HCT116 (cell line): ENCODE measurements around the gene SLC22A23. TPM values are rescaled to one million over a fixed set of nuclear protein-coding genes. Genes with fewer than 3 reads are reported as not detected.

ENCODE experiments used
- ATAC-seq: fragments of 200-7000 bp; cut with Tn5 transposase; 2 replicates; pipeline ENCODE4 v1.9.1; 2020; ENCODE audit warnings: mild to moderate bottlenecking, moderate library complexity
- BruUV-seq: library from RNA; stranded (reverse); fragments of 400-500 nt; replicated peaks from 2 replicates; lab custom pipeline; 2021; lab: Mats Ljungman, UMichigan
- CTCF ChIA-PET: fragments of 300-600 bp; sonication (Branson Sonifier 250); formaldehyde crosslinking; loops from one replicate; lab custom pipeline; 2021; ENCODE audit warnings: antibody characterized with exemption; lab: Charles Lee
- POLR2A ChIA-PET: fragments of 300-600, 350-600 bp; sonication (Branson Sonifier 250); formaldehyde crosslinking; loops from one replicate; lab custom pipeline; 2021; ENCODE audit warnings: antibody characterized with exemption; lab: Charles Lee
- RAD21 ChIA-PET, 2 experiments: fragments of 300-600 bp; sonication (Branson Sonifier 250); formaldehyde crosslinking; loops; one replicate each; lab custom pipeline; 2023; ENCODE audit warnings: low total read pairs in 2 of 2; ENCODE audit not compliant: uncharacterized antibody in 2 of 2, unreplicated experiment in 2 of 2, low non-redundant PET in 1 of 2; lab: Charles Lee
- DNase-seq: peaks from one replicate; pipeline ENCODE4 v3.0.0-alpha.2; 2010; ENCODE audit warnings: low read depth, low spot score
- H2AFZ ChIP-seq: fragments of 200-600 bp; shearing (Covaris generic), sonication (generic); 2 replicates; pipeline ENCODE4 v1.6.1; 2017; ENCODE audit warnings: low read depth, mixed run types, mixed read lengths, antibody characterized with exemption, low read length; ENCODE audit not compliant: poor library complexity, severe bottlenecking
- H3K27ac ChIP-seq: 2 replicates; pipeline ENCODE4 v1.5.1; 2012; ENCODE audit warnings: low read depth, low read length
- H3K27me3 ChIP-seq: fragments of 200-600 bp; sonication (generic); 2 replicates; pipeline ENCODE4 v1.6.1; 2016; ENCODE audit warnings: mixed run types, low read length, mixed read lengths; ENCODE audit not compliant: insufficient read depth
- H3K36me3 ChIP-seq, 2 experiments: fragments of 200-500 bp in 1 of 2; fragments of 200-600 bp in 1 of 2; sonication (Bioruptor generic) in 1 of 2; sonication (generic) in 1 of 2; 2 replicates each; pipeline versions ENCODE4 v1.5.1 to v1.6.1; 2014 to 2016; ENCODE audit warnings: low read length in 2 of 2, inconsistent platforms in 1 of 2, mixed read lengths in 1 of 2, mixed run types in 1 of 2; ENCODE audit not compliant: insufficient read depth in 2 of 2, control insufficient read depth in 1 of 2
- H3K4me1 ChIP-seq, 2 experiments: fragments of 200-600 bp in 1 of 2; sonication (generic) in 1 of 2; 2 replicates each; pipeline versions ENCODE4 v1.5.1 to v1.6.1; 2012 to 2017; ENCODE audit warnings: low read length in 2 of 2, inconsistent platforms in 1 of 2, mild to moderate bottlenecking in 1 of 2, mixed read lengths in 1 of 2, mixed run types in 1 of 2, moderate library complexity in 1 of 2; ENCODE audit not compliant: insufficient read depth in 2 of 2, control insufficient read depth in 1 of 2
- H3K4me2 ChIP-seq: fragments of 200-600 bp; sonication (generic); 2 replicates; pipeline ENCODE4 v1.6.1; 2017; ENCODE audit warnings: mixed run types, low read length, mixed read lengths
- H3K4me3 ChIP-seq, 2 experiments: fragments of 200-600 bp in 1 of 2; sonication (generic) in 1 of 2; replicated peaks in 1 of 2; 2 replicates each; pipeline ENCODE4 v1.5.1; 2011 to 2016; ENCODE audit warnings: low read length in 2 of 2, control low read depth in 1 of 2, low read depth in 1 of 2, mild to moderate bottlenecking in 1 of 2, mixed read lengths in 1 of 2, mixed run types in 1 of 2
- H3K79me2 ChIP-seq: fragments of 200-600 bp; sonication (generic); 2 replicates; pipeline ENCODE4 v1.6.1; 2017; ENCODE audit warnings: mild to moderate bottlenecking, mixed run types, low read length, moderate library complexity, mixed read lengths; ENCODE audit not compliant: insufficient read depth
- H3K9ac ChIP-seq: fragments of 200-600 bp; sonication (generic); 2 replicates; pipeline ENCODE4 v1.6.1; 2016; ENCODE audit warnings: low read length, mixed read lengths
- H3K9me2 ChIP-seq: fragments of 200-600 bp; sonication (generic), shearing (Covaris generic); 2 replicates; pipeline ENCODE4 v1.6.1; 2017; ENCODE audit warnings: mixed run types, mild to moderate bottlenecking, moderate library complexity; ENCODE audit not compliant: insufficient read depth
- H3K9me3 ChIP-seq, 2 experiments: fragments of 200-500 bp in 1 of 2; fragments of 200-600 bp in 1 of 2; sonication (Bioruptor generic) in 1 of 2; sonication (generic) in 1 of 2; 2 replicates each; pipeline ENCODE4 v1.6.1; 2014 to 2017; ENCODE audit warnings: low read length in 2 of 2, mixed read lengths in 2 of 2, inconsistent platforms in 1 of 2, low read depth in 1 of 2, mild to moderate bottlenecking in 1 of 2, mixed run types in 1 of 2, moderate library complexity in 1 of 2; ENCODE audit not compliant: control insufficient read depth in 1 of 2, insufficient read depth in 1 of 2
- H4K20me1 ChIP-seq: fragments of 200-600 bp; sonication (generic), shearing (Covaris generic); 2 replicates; pipeline ENCODE4 v1.6.1; 2017; ENCODE audit warnings: mixed run types, mild to moderate bottlenecking, moderate library complexity; ENCODE audit not compliant: insufficient read depth
- EZH2phosphoT487 ChIP-seq: fragments of 200-600 bp; IDR thresholded peaks from 2 replicates; pipeline ENCODE4 v1.6.1; 2018; ENCODE audit warnings: antibody characterized with exemption, borderline replicate concordance
- RAD21 ChIP-seq: IDR thresholded peaks from 2 replicates; pipeline ENCODE4 v1.6.1; 2012; ENCODE audit warnings: low read depth, mild to moderate bottlenecking
- SP1 ChIP-seq: IDR thresholded peaks from 2 replicates; pipeline ENCODE4 v1.6.1; 2012; ENCODE audit warnings: low read depth
- intact Hi-C: fragments of 100-400 bp; cut with micrococcal nuclease; formaldehyde crosslinking; loops from 2 replicates; pipeline ENCODE4 v1.10.0; 2022
- total RNA-seq: library from RNA; stranded (reverse); gene quantifications from one replicate; pipeline ENCODE4 v1.2.1, GENCODE V29; 2021; ENCODE audit not compliant: unreplicated experiment

The SLC22A23 gene
- total RNA-seq, 1 experiment from 2014 or later, result 11.5 TPM

GRCh38 chr6:3280091-3280490 is 176.8 kb downstream of the SLC22A23 start:
- Histone ChIP-seq H3K9ac (no peak overlapping the region), H3K9me3 (no peaks in the 10 kb centered on the region), H3K27ac (no peak overlapping the region), H2AFZ (no peak overlapping the region), H3K4me3 (no peak overlapping the region), H3K9me2 (no peaks in the 10 kb centered on the region), H4K20me1 (no peaks in the 10 kb centered on the region), H3K79me2 (no peaks in the 10 kb centered on the region), H3K27me3 (no peaks in the 10 kb centered on the region), H3K36me3 (no peaks in the 10 kb centered on the region), H3K4me2 (no peak overlapping the region), H3K4me1 (no peaks in the 10 kb centered on the region)
- ChIA-PET RAD21 (interaction anchor here in 1 of 2 experiments (0.6 kb wide), 1 partner anchor 153 kb away, joined by 3 read pairs; no protein-coding TSS in a partner anchor), CTCF (interaction anchor here (0.7 to 1.6 kb wide), 7 partner anchors 57 to 652 kb away, joined by 3 to 22 read pairs (median 3); no protein-coding TSS in a partner anchor), POLR2A (no interaction called here)
- DNase-seq (no peak), ATAC-seq (0 out of 2 replicates have a peak, but pooled peaks have one; percentile 21)
- no peak for TF ChIP-seq SP1
- no TSS peak for BruUV-seq
- intact Hi-C loops, result no loop called here

DNA sequence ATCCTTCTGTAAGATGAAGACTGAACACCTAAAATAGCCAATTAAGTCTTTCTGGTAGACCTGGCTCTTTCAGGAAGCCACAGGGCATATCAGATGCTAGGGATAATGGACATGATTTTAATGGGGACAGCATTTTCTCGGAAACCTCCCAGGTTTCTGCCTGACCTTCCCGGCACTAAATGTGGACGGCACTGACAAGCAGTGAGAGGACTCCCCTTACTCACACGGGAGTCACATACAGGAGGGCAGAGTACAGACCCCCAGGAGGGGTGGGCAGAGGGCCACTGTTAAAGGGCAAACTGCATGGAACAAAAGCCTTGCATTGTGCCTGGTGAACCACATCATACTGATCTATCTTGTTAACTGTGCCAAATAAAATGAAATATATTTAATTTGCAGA is 178.2 kb downstream of the SLC22A23 start:
- H3K9me2 ChIP-seq, result no peaks in the 10 kb centered on the region
- POLR2A ChIA-PET, result no interaction called here
- no peak overlapping the region for H3K4me3 ChIP-seq
- RAD21 ChIA-PET, result no interaction called here
- H3K27me3 ChIP-seq, result no peaks in the 10 kb centered on the region
- no peak overlapping the region for H3K27ac ChIP-seq
- no peak overlapping the region for H3K9ac ChIP-seq
- H2AFZ ChIP-seq, result no peak overlapping the region
- H3K4me2 ChIP-seq, result no peak overlapping the region
- H3K79me2 ChIP-seq, result no peaks in the 10 kb centered on the region
- H3K36me3 ChIP-seq, result no peaks in the 10 kb centered on the region
- H4K20me1 ChIP-seq, result no peaks in the 10 kb centered on the region
- no peaks in the 10 kb centered on the region for H3K4me1 ChIP-seq
- no peak for DNase-seq
- CTCF ChIA-PET, result no interaction called here
- H3K9me3 ChIP-seq, result no peaks in the 10 kb centered on the region
- no peak for ATAC-seq
- TF ChIP-seq EZH2phosphoT487, result no peak
- no peak for TF ChIP-seq RAD21
- TF ChIP-seq, all 23 proteins: peak for 0
- BruUV-seq, result no TSS peak
- intact Hi-C loops, result loop anchor here (1.0 to 10.0 kb wide), 5 partner anchors 152 to 696 kb away; partner anchors contain the start of gene SLC22A23
